Activated T-helper 1 cell treated with anti-CD3 and anti-CD28 coated beads, Interleukin-12 subunit alpha, Interleukin-12 subunit beta, Interleukin-2, Interleukin-4 antibody, amounts not matched to agents 30 ng/mL and 10 ng/mL and 1 ng/mL, durations not matched to agents 14 hours and 24 hours and 36 hours (primary cell): ENCODE measurements around the gene COBLL1. TPM values are rescaled to one million over a fixed set of nuclear protein-coding genes. Genes with fewer than 3 reads are reported as not detected.

Experiments used
- DNase-seq: peaks from one replicate; pipeline ENCODE4 v3.0.0; 2021; ENCODE audit warnings: low spot score
- H3K27ac Mint-ChIP-seq: one replicate; pipeline ENCODE4 v1.8.0; 2021; ENCODE audit warnings: mild to moderate bottlenecking, mixed read lengths
- H3K27me3 Mint-ChIP-seq: one replicate; pipeline ENCODE4 v1.8.0; 2022; ENCODE audit warnings: mild to moderate bottlenecking, moderate library complexity, mixed read lengths; ENCODE audit not compliant: insufficient read depth
- H3K36me3 Mint-ChIP-seq: one replicate; pipeline ENCODE4 v1.8.0; 2021; ENCODE audit warnings: low read depth, mixed read lengths
- H3K4me1 Mint-ChIP-seq: one replicate; pipeline ENCODE4 v1.8.0; 2021; ENCODE audit warnings: low read depth, mixed read lengths
- H3K4me3 Mint-ChIP-seq: one replicate; pipeline ENCODE4 v1.8.0; 2021; ENCODE audit warnings: mild to moderate bottlenecking, moderate library complexity, mixed read lengths
- H3K9me3 Mint-ChIP-seq: one replicate; pipeline ENCODE4 v1.8.0; 2021; ENCODE audit warnings: mixed read lengths
- intact Hi-C: fragments of 100-400 bp; cut with micrococcal nuclease; formaldehyde crosslinking; loops from one replicate; pipeline ENCODE4 v1.15.1; 2024
- total RNA-seq: library from RNA; stranded (reverse); gene quantifications from 2 replicates; pipeline ENCODE4 v1.2.3, GENCODE V29; 2022

The COBLL1 gene
- total RNA-seq, 1 donor from 2014 or later: not detected

DNA sequence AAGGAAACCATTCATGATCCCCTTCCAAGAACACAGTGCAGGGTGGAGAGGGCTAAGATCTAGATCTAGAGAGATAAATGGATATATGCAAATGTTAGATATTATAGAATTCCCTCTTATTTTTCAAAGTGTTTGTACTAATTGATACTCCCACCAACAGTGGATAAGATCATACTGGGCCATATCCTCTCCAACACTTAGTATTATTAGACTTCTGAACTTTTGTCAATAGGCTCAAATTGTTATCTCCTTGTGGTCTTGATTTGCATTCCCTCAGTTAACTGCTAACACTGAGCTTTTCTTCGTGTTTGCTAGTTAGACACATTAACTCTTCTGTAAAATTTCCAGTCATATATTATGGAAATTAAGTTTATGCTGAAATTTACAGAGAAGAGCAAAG is 163.9 kb downstream of the COBLL1 start:
- H3K27me3 Mint-ChIP-seq: no peaks in the 10 kb centered on the region
- H3K9me3 Mint-ChIP-seq: peaks cover 3% of the 10 kb centered on the region
- H3K36me3 Mint-ChIP-seq: no peaks in the 10 kb centered on the region
- no peak overlapping the region for H3K27ac Mint-ChIP-seq
- no peak for DNase-seq
- intact Hi-C loops: no loop called here
- no peaks in the 10 kb centered on the region for H3K4me1 Mint-ChIP-seq
- no peak overlapping the region for H3K4me3 Mint-ChIP-seq

DNA sequence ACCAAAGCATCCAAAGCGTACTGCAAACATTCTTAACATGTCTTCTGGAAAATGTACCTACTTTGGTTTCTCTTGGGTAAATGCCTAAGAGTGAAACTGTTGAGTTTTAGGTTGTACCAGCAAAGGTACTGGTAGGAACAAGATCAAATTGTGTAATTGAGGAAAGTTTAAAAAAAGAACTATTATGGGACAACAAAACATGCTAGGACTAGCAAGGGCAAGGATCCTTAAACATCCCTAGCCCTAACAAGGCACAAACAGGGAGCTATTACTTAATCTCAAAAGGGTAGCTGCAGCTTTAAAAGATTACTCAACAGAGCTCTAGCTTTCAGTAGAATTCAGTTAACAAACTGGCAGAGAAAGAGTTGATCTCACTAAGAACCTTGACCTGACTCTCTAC is 164.4 kb downstream of the COBLL1 start:
- no peak overlapping the region for H3K27ac Mint-ChIP-seq
- no peaks in the 10 kb centered on the region for H3K27me3 Mint-ChIP-seq
- no peaks in the 10 kb centered on the region for H3K36me3 Mint-ChIP-seq
- peaks cover 3% of the 10 kb centered on the region for H3K9me3 Mint-ChIP-seq
- no peak for DNase-seq
- H3K4me1 Mint-ChIP-seq: no peaks in the 10 kb centered on the region
- no peak overlapping the region for H3K4me3 Mint-ChIP-seq
- intact Hi-C loops: no loop called here

DNA sequence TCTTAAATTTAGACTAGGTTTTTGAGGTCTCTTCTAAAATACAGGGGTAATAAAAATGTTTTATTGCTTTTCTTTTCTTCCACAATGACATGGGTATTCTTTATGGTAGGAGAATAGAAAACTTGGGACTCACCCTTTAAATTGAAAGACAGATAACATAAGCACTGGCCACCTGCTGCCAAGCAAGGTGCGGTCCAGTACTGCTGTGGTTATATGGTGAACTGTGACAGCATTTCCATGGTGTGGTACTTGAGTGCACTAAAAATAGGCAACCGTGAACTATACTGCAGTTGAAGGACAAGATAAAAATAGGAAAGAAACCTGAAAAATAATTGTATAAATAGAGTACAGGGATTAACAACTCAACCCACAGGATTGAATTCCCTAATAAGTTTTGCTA is 165.9 kb downstream of the COBLL1 start:
- Mint-ChIP-seq H3K9me3 (peaks cover 3% of the 10 kb centered on the region), H3K27ac (no peak overlapping the region), H3K4me1 (no peaks in the 10 kb centered on the region), H3K4me3 (no peak overlapping the region), H3K27me3 (no peaks in the 10 kb centered on the region), H3K36me3 (no peaks in the 10 kb centered on the region)
- DNase-seq: no peak
- intact Hi-C loops: no loop called here

DNA sequence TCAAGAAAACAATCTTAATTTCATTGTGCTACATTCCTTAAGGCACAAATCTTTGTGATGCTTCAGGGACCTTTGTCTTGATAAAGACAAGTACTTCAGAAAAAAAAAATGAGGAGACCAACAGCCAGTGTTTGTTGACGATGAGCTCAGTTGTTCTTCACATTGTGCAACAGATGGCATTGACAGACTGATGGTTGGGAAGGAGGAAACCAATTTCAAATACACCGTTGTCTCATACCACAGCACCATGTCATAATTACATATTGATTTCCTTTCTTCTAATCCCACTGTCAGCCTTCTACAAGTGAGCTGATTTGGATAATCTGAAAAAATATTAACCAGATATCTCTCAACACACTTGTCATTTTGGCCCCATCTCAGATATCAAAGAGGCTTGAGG is 166.6 kb downstream of the COBLL1 start:
- intact Hi-C loops: no loop called here
- Mint-ChIP-seq H3K4me1 (no peaks in the 10 kb centered on the region), H3K9me3 (peaks cover 3% of the 10 kb centered on the region), H3K36me3 (no peaks in the 10 kb centered on the region), H3K4me3 (no peak overlapping the region), H3K27ac (no peak overlapping the region), H3K27me3 (no peaks in the 10 kb centered on the region)
- no peak for DNase-seq

- H3K4me3 Mint-ChIP-seq: no peak overlapping the region
- H3K36me3 Mint-ChIP-seq: no peaks in the 10 kb centered on the region
Measured at GRCh38 chr2:164671664-164672396, 169.8 kb downstream of the COBLL1 start.

DNA sequence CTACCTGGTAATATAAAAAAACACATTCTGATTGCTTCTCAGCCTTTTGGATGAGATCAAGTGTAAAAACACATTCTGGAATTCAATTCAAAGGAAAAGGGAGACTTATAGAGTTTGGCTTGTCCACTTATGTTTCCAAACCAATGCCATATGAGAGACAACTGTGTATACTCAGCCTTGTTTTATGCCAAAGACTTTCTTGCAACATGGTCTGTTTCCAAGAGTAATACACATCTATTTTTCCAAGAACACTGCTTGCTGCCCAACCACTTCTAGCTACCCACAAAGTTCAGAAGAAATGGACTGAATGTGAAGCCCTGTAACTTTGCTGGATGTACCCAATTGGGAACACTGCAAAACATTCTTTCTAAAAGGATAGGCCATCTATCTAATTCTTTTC is 172.3 kb downstream of the COBLL1 start:
- Mint-ChIP-seq H3K4me1 (no peaks in the 10 kb centered on the region), H3K9me3 (no peaks in the 10 kb centered on the region), H3K4me3 (no peak overlapping the region), H3K27ac (no peak overlapping the region), H3K36me3 (no peaks in the 10 kb centered on the region), H3K27me3 (no peaks in the 10 kb centered on the region)
- no peak for DNase-seq
- intact Hi-C loops: no loop called here

More at GRCh38 chr2:164671664-164672396, 169.8 kb downstream of the COBLL1 start:
- intact Hi-C loops: no loop called here
- Mint-ChIP-seq H3K27ac (no peak overlapping the region), H3K4me1 (no peaks in the 10 kb centered on the region), H3K27me3 (no peaks in the 10 kb centered on the region), H3K9me3 (peaks cover 3% of the 10 kb centered on the region)
- DNase-seq: no peak

- H3K9me3 Mint-ChIP-seq: no peaks in the 10 kb centered on the region
- no peak for DNase-seq
- intact Hi-C loops: no loop called here
- no peaks in the 10 kb centered on the region for H3K4me1 Mint-ChIP-seq
- H3K27me3 Mint-ChIP-seq: no peaks in the 10 kb centered on the region
- H3K27ac Mint-ChIP-seq: no peak overlapping the region
- H3K4me3 Mint-ChIP-seq: no peak overlapping the region
- H3K36me3 Mint-ChIP-seq: no peaks in the 10 kb centered on the region
Measured at GRCh38 chr2:164667566-164667965, 174.1 kb downstream of the COBLL1 start.

GRCh38 chr2:164664070-164664469 is 177.6 kb downstream of the COBLL1 start:
- intact Hi-C loops: no loop called here
- no peak overlapping the region for H3K4me3 Mint-ChIP-seq
- H3K36me3 Mint-ChIP-seq: no peaks in the 10 kb centered on the region
- no peaks in the 10 kb centered on the region for H3K4me1 Mint-ChIP-seq
- no peaks in the 10 kb centered on the region for H3K27me3 Mint-ChIP-seq
- no peaks in the 10 kb centered on the region for H3K9me3 Mint-ChIP-seq
- no peak overlapping the region for H3K27ac Mint-ChIP-seq
- DNase-seq: no peak

DNA sequence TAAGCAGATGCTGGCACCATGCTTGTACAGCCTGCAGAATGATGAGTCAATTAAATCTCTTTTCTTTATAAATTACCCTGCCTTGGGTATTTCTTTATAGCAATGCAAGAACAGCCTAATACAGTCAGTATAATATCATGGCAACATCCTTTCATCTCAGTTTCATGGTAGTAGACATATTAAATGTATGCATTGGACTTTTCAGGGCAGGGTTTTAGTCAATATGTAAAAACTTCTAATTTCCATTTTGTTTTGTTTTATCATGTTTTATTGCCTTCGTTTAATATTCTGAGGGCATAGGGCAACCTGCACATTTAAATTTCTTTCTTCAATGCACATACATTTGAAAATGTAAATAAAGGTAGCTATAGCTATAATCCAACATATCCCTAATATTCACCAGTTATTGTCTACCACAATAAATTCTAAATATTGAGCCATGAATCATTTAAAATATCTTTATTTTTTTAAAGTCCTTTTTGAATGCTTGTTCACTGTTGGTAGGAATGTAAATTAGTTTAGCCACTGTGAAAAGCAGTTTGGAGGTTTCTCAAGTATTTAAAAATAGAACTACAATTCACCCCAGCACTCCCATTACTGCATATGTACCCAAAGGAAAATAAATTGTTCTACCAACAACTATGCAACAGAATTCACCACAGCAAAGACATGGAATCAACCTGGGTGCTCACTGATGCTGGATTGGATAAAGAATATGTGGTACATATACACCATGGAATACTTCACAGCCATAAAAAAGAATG is 178.6 kb downstream of the COBLL1 start:
- DNase-seq: no peak
- Mint-ChIP-seq H3K36me3 (no peaks in the 10 kb centered on the region), H3K27me3 (no peaks in the 10 kb centered on the region), H3K27ac (no peak overlapping the region), H3K4me1 (no peaks in the 10 kb centered on the region), H3K4me3 (no peak overlapping the region), H3K9me3 (no peaks in the 10 kb centered on the region)
- intact Hi-C loops: no loop called here

DNA sequence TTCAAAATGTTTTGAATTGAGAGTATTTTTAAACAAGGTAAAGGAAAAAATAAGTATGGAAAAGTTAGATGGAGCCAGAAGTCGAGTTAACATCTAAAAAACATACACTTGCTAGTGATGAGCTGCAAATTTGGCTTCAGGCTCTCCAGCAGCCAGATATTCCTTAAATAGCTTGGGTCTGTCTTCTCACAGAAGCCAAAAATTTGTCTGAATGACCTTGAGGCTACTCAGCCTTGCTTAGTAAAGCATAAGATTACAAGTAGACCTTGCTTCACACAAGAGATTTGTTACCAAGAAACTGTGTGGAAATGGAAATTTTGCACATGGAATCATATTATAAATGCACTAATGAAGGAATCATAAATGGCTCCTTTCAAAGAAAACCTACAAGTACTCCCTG is 179.6 kb downstream of the COBLL1 start:
- no peaks in the 10 kb centered on the region for H3K4me1 Mint-ChIP-seq

DNA sequence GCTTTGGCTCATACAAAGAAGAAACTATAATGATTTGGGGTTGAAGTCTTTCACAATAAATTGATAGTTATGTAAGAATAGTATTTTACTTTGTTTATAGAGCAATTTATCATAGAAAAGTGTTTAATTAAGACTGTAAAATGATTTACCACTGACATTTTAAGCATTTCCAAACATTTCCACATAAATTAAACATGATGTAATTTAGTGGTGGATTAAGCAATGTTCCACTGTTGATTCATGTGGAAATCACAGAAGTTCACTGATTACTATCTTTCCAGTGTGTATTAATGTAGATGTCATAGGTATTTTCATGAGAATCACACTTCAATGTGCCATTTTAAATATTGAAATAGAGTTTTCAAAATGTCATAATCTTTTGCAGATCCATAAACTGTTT is 180.3 kb downstream of the COBLL1 start:
- Mint-ChIP-seq H3K9me3 (no peaks in the 10 kb centered on the region), H3K36me3 (no peaks in the 10 kb centered on the region), H3K27ac (no peak overlapping the region), H3K4me3 (no peak overlapping the region), H3K4me1 (no peaks in the 10 kb centered on the region), H3K27me3 (no peaks in the 10 kb centered on the region)
- DNase-seq: no peak
- intact Hi-C loops: no loop called here

More for the DNA sequence above, 179.6 kb downstream of the COBLL1 start:
- no peak for DNase-seq
- no peaks in the 10 kb centered on the region for H3K27me3 Mint-ChIP-seq
- H3K36me3 Mint-ChIP-seq: no peaks in the 10 kb centered on the region
- no peak overlapping the region for H3K27ac Mint-ChIP-seq
- no peak overlapping the region for H3K4me3 Mint-ChIP-seq
- no peaks in the 10 kb centered on the region for H3K9me3 Mint-ChIP-seq
- intact Hi-C loops: no loop called here

DNA sequence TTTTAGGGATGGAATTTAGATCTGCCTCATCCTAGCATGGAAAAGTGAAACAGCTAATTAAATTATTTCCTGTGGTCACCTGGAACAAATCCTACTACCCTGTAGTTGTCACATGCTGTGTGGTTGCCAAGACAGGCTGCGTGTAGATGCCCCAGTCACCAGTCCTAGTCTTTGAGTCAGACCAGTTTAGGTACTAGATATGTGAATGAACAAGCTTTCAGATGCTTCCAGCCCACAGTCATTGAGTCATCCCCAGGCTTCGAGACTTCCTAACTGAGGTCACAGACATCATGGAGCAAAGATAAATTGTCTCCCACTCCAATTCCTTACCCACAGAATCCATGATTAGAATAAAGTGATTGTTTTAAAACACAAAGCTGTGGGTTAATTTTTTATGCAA is 184.5 kb downstream of the COBLL1 start:
- Mint-ChIP-seq H3K4me3 (no peak overlapping the region), H3K4me1 (no peaks in the 10 kb centered on the region), H3K36me3 (no peaks in the 10 kb centered on the region), H3K27ac (no peak overlapping the region), H3K9me3 (no peaks in the 10 kb centered on the region), H3K27me3 (no peaks in the 10 kb centered on the region)
- intact Hi-C loops: no loop called here
- DNase-seq: no peak

DNA sequence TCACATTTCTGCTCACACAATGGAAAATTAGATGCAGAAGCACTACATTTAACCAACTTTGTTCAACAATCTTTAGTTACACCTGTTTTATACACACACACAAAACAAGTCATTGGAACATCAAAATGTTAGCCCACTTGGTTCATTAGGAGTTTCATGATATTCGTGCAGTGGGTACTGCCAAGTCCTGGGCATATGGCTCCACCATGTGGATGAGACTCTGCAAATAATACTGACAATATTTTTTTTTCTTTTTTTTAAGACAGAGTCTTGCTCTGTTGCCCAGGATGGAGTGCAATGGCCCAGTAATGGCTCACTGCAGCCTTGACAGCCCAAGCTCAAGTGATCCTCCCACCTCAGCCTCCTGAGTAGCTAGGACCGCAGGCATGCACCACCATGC is 185.9 kb downstream of the COBLL1 start:
- H3K27ac Mint-ChIP-seq: no peak overlapping the region
- DNase-seq: no peak
- no peaks in the 10 kb centered on the region for H3K27me3 Mint-ChIP-seq
- H3K4me3 Mint-ChIP-seq: no peak overlapping the region
- intact Hi-C loops: no loop called here
- H3K9me3 Mint-ChIP-seq: no peaks in the 10 kb centered on the region
- no peaks in the 10 kb centered on the region for H3K4me1 Mint-ChIP-seq
- H3K36me3 Mint-ChIP-seq: no peaks in the 10 kb centered on the region
